DND-41 (cell line): Measurements from ENCODE around the gene NOTCH4.

Experiments
- CTCF ChIP-seq: IDR thresholded peaks from 2 replicates; pipeline ENCODE4 v1.5.1; 2012; ENCODE audit warnings: borderline replicate concordance, low read length, moderate library complexity, mild to moderate bottlenecking; ENCODE audit not compliant: poor library complexity, severe bottlenecking; ENCODE audit errors: extremely low read depth
- EZH2 ChIP-seq: IDR thresholded peaks from 3 replicates; pipeline ENCODE4 v1.6.1; 2012; ENCODE audit warnings: borderline replicate concordance, low read depth, mild to moderate bottlenecking, moderate library complexity, low read length, inconsistent platforms; ENCODE audit not compliant: severe bottlenecking

GRCh38 chr6:32198866-32199265 is 25.0 kb downstream of the NOTCH4 start:
- TF ChIP-seq EZH2 (no peak), CTCF (no peak)
